Measurements from ENCODE around the gene RPS3. TPM values are rescaled to one million over a fixed set of nuclear protein-coding genes. Genes with fewer than 3 reads are reported as not detected.

Gene RPS3
- total RNA-seq, 6 experiments from 2014 or later: 311 to 560 (median 447) TPM

DNA sequence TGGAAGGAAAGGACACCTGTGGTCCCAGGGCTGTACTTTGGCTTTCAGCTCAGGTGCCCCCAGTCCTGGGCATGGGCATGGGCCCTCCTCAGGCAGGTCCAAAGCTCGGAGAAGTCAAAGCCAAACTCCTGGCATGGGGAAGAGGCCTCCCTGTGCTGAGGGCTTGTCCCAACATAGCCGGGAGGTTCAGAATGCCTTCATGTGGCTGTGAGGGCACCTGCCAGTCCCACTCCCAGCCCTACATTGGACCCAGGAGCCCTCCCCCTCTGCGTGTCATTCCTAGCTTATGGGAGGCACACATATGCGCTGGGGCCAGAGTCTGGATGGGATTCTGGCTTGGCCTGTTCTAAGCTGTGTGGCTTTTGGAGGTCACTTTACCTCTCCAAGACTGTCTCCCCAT lies 34.7 kb downstream of the RPS3 start:
- intact Hi-C loops (cut with DNase I): no loop called here
- Histone ChIP-seq H3K9me3 (no peaks in the 10 kb centered on the region), H3K27ac (no peak overlapping the region), H3K27me3 (peaks cover 0 to 6% of the 10 kb centered on the region in 2 donors), H3K4me3 (no peak overlapping the region), H3K4me1 (peaks cover 0 to 4% (median 0%) of the 10 kb centered on the region in 4 donors), H3K36me3 (no peaks in the 10 kb centered on the region)
- no CpG with 5 or more reads among the region's 4 CpGs for WGBS (ENCODE audit: insufficient coverage, low coverage, low lambda C conversion rate, missing lambda C conversion rate)
- ATAC-seq: no peak
- DNase-seq: no peak
- TF ChIP-seq POLR2A (IDR thresholded peaks at IDR 0.05): no peak
- TF ChIP-seq, protein P1, sequence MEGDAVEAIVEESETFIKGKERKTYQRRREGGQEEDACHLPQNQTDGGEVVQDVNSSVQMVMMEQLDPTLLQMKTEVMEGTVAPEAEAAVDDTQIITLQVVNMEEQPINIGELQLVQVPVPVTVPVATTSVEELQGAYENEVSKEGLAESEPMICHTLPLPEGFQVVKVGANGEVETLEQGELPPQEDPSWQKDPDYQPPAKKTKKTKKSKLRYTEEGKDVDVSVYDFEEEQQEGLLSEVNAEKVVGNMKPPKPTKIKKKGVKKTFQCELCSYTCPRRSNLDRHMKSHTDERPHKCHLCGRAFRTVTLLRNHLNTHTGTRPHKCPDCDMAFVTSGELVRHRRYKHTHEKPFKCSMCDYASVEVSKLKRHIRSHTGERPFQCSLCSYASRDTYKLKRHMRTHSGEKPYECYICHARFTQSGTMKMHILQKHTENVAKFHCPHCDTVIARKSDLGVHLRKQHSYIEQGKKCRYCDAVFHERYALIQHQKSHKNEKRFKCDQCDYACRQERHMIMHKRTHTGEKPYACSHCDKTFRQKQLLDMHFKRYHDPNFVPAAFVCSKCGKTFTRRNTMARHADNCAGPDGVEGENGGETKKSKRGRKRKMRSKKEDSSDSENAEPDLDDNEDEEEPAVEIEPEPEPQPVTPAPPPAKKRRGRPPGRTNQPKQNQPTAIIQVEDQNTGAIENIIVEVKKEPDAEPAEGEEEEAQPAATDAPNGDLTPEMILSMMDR (IDR thresholded peaks at IDR 0.05): no peak

DNA sequence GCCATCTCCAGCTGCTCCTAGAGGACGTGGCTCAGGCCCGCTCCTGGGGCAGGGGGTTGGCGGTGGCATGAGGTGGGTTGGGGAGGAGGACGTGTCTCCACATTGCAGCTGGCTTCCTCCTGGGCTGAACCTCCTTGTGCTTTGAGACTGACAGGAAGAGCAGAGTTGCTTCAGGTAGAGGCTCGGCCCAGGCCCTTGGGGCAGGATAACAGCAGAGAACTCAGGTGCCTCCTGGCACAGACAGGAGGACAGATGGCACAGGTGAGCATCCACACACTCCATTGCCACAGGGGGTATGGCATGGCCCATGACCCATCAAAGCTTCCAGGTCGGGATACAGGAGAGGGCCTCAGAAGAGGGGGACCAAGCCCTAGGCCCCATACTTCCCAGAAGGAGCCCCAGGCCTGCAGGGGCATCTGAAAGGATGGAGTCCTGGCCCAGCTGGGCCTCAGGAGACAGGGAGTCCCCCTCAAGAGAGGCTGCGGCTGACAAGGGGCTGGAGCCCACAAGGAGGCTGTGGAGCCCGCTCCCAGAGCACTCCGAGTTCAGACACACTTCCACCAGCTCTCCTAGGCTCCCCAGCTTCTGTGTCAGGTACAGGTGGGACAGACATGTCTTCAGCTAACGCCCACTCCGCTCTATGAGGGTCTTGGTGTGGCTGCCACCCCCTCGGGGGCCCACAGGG lies 35.7 kb downstream of the RPS3 start:
- no peaks in the 10 kb centered on the region for H3K27me3 ChIP-seq
- DNase-seq (no peak), ATAC-seq (no peak)
- H3K9me3 ChIP-seq: no peaks in the 10 kb centered on the region
- H3K27ac ChIP-seq: no peak overlapping the region
- WGBS (ENCODE audit: insufficient coverage, low coverage, low lambda C conversion rate, missing lambda C conversion rate): 20% methylated on average over 1 of the region's 12 CpGs
- no peaks in the 10 kb centered on the region for H3K4me1 ChIP-seq
- intact Hi-C loops (cut with DNase I): no loop called here
- no peaks in the 10 kb centered on the region for H3K36me3 ChIP-seq
- no peak overlapping the region for H3K4me3 ChIP-seq
- TF ChIP-seq POLR2A (IDR thresholded peaks at IDR 0.05): no peak
- TF ChIP-seq, protein P1 (IDR thresholded peaks at IDR 0.05): no peak

DNA sequence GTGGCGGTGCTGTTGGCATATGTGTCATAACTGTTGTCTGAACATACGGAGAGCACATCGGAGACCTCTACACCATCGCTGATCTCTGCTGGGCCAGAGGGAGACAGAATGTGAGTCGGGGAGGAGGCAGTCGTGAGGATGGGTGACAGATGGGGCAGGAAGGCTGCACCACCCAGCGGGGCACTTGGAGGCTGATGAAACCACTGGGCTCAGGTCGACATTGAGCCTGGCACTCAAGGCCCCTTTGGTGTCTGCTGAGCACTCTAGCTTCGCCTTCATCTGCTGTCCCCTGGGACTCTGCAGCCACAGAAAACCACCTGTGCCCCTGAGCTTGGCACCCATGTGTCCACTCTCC lies 36.2 kb downstream of the RPS3 start:
- 60% methylated on average over 1 of the region's 9 CpGs for WGBS (ENCODE audit: insufficient coverage, low coverage, low lambda C conversion rate, missing lambda C conversion rate)
- no peak for TF ChIP-seq POLR2A (IDR thresholded peaks at IDR 0.05)
- TF ChIP-seq, protein P1 (IDR thresholded peaks at IDR 0.05): no peak
- Histone ChIP-seq H3K27me3 (no peaks in the 10 kb centered on the region), H3K27ac (no peak overlapping the region), H3K36me3 (no peaks in the 10 kb centered on the region), H3K4me3 (no peak overlapping the region), H3K4me1 (no peaks in the 10 kb centered on the region), H3K9me3 (no peaks in the 10 kb centered on the region)
- no peak for DNase-seq
- intact Hi-C loops (cut with DNase I): no loop called here
- no peak for ATAC-seq

DNA sequence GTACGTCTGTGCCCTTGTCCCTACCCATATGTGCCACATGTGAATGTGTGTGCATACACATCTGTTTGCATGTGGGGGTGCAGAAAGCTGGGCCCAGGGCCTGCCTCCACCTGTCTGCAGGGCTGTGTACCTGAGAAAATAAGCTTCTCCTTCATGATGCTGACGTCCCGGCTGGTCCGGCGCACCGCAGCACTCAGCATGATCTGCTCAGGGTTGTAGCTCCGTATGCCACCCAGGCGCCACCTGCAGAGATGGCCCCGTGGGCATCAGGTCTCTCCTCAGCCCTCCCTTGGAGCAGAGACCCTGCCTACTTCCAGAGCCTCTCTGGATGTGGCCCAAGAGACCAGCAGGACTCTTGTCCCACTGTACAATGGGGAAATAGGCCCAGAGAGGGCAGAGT lies 37.5 kb downstream of the RPS3 start:
- no CpG with 5 or more reads among the region's 9 CpGs for WGBS (ENCODE audit: insufficient coverage, low coverage, low lambda C conversion rate, missing lambda C conversion rate)
- intact Hi-C loops (cut with DNase I): no loop called here
- no peak for ATAC-seq
- TF ChIP-seq POLR2A (IDR thresholded peaks at IDR 0.05): no peak
- TF ChIP-seq, protein P1 (IDR thresholded peaks at IDR 0.05): no peak
- no peaks in the 10 kb centered on the region for H3K27me3 ChIP-seq
- no peak for DNase-seq
- H3K36me3 ChIP-seq: no peaks in the 10 kb centered on the region
- no peaks in the 10 kb centered on the region for H3K9me3 ChIP-seq
- H3K27ac ChIP-seq: no peak overlapping the region
- no peak overlapping the region for H3K4me3 ChIP-seq
- H3K4me1 ChIP-seq: no peaks in the 10 kb centered on the region

Measured in right lobe of liver (tissue), 6 donors.